K562 (cell line): ENCODE results near the gene PLEKHA8. TPM values are rescaled to one million over a fixed set of nuclear protein-coding genes. Genes with fewer than 3 reads are reported as not detected.

Source experiments
- ATF3 ChIP-seq, 2 experiments: fragments of 450-650 bp in 1 of 2; sonication (generic) in 1 of 2; formaldehyde crosslinking in 1 of 2; IDR thresholded peaks in 1 of 2; conservative IDR thresholded peaks in 1 of 2; 2 replicates each; pipeline versions ENCODE4 v1.6.1 to v1.8.1; 2016 to 2023; ENCODE audit warnings: mild to moderate bottlenecking in 2 of 2, moderate library complexity in 2 of 2, inconsistent platforms in 1 of 2, missing genetic modification reagents in 1 of 2
- CCAR2 ChIP-seq: fragments of 200-400 bp; formaldehyde crosslinking; IDR thresholded peaks from 2 replicates; pipeline ENCODE4 v1.6.1; 2017; ENCODE audit warnings: mild to moderate bottlenecking, low read depth, low read length
- E2F5 ChIP-seq: sonication (generic); formaldehyde crosslinking; IDR thresholded peaks from 2 replicates; pipeline ENCODE4 v1.8.0; 2022; ENCODE audit warnings: mild to moderate bottlenecking, missing genetic modification reagents
- EP400 ChIP-seq: fragments of 450-650 bp; IDR thresholded peaks from 2 replicates; pipeline ENCODE4 v1.6.1; 2017; ENCODE audit warnings: antibody characterized with exemption, mild to moderate bottlenecking, moderate library complexity
- FOXJ3 ChIP-seq: sonication (generic); formaldehyde crosslinking; IDR thresholded peaks from 2 replicates; pipeline ENCODE4 v1.4.0; 2020; ENCODE audit warnings: mild to moderate bottlenecking, missing genetic modification reagents
- FUS ChIP-seq: fragments of 200-400 bp; formaldehyde crosslinking; optimal IDR thresholded peaks from 2 replicates; pipeline ENCODE3; 2017; ENCODE audit warnings: low read depth, low read length
- KLF13 ChIP-seq: fragments of 450-650 bp; IDR thresholded peaks from 2 replicates; pipeline ENCODE4 v1.6.1; 2016; ENCODE audit warnings: missing genetic modification characterization, low read depth, mild to moderate bottlenecking, missing compliant biosample characterization, moderate library complexity, borderline replicate concordance
- NCOA1 ChIP-seq: fragments of 450-650 bp; IDR thresholded peaks from 2 replicates; pipeline ENCODE4 v1.6.1; 2016; ENCODE audit warnings: low read depth
- PTTG1 ChIP-seq: fragments of 450-650 bp; IDR thresholded peaks from 2 replicates; pipeline ENCODE4 v1.6.1; 2016; ENCODE audit warnings: low read depth, mild to moderate bottlenecking, missing genetic modification characterization, missing compliant biosample characterization
- SREBF1 ChIP-seq: fragments of 150-350 bp; IDR thresholded peaks from 2 replicates; pipeline ENCODE4 v1.6.1; 2014; ENCODE audit warnings: antibody characterized with exemption, low read depth, low read length, borderline replicate concordance
- STAG1 ChIP-seq: sonication (generic); formaldehyde crosslinking; IDR thresholded peaks from 2 replicates; pipeline ENCODE4 v1.5.0; 2020; ENCODE audit warnings: missing genetic modification reagents, borderline replicate concordance
- SUPT5H ChIP-seq: fragments of 450-650 bp; IDR thresholded peaks from 2 replicates; pipeline ENCODE4 v1.6.1; 2016
- USF2 ChIP-seq: sonication (generic); formaldehyde crosslinking; IDR thresholded peaks from 2 replicates; pipeline ENCODE4 v1.5.0; 2020; ENCODE audit warnings: missing genetic modification reagents
- ZBTB11 ChIP-seq, 3 experiments: fragments of 200-800 bp in 1 of 3; fragments of 250-450 bp in 1 of 3; fragments of 450-650 bp in 1 of 3; sonication (Bioruptor Pico) in 1 of 3; sonication (Bioruptor generic) in 1 of 3; formaldehyde crosslinking in 1 of 3; IDR thresholded peaks; 2 replicates each; pipeline versions ENCODE4 v1.6.1 to v1.8.0; 2016 to 2022; ENCODE audit warnings: mild to moderate bottlenecking in 2 of 3, missing genetic modification characterization in 2 of 3, missing compliant biosample characterization in 1 of 3, moderate library complexity in 1 of 3
- ZKSCAN3 ChIP-seq: fragments of 250-450 bp; sonication (Bioruptor Pico); IDR thresholded peaks from 2 replicates; pipeline ENCODE4 v1.4.0; 2020
- ZNF12 ChIP-seq: sonication (generic); formaldehyde crosslinking; IDR thresholded peaks from 2 replicates; pipeline ENCODE4 v1.4.0; 2020; ENCODE audit warnings: mild to moderate bottlenecking, missing genetic modification reagents
- ZNF165 ChIP-seq: fragments of 250-450 bp; sonication (Bioruptor Pico); IDR thresholded peaks from 2 replicates; pipeline ENCODE4 v1.4.0; 2020; ENCODE audit warnings: borderline replicate concordance
- ZNF217 ChIP-seq: sonication (generic); formaldehyde crosslinking; IDR thresholded peaks from 2 replicates; pipeline ENCODE4 v1.8.0; 2022; ENCODE audit warnings: mild to moderate bottlenecking, missing genetic modification reagents
- ZNF274 ChIP-seq: IDR thresholded peaks from 2 replicates; pipeline ENCODE4 v1.6.1; 2011; ENCODE audit warnings: low read depth, mild to moderate bottlenecking, low read length, moderate library complexity, borderline replicate concordance
- ZNF277 ChIP-seq: fragments of 250-450 bp; sonication (Bioruptor Pico); IDR thresholded peaks from 2 replicates; pipeline ENCODE4 v1.8.0; 2022; ENCODE audit warnings: inconsistent platforms, mild to moderate bottlenecking, moderate library complexity, borderline replicate concordance
- polyA plus RNA-seq, 8 experiments: library from polyadenylated mRNA; depleted of rRNA in 4 of 8; stranded (reverse) in 5 of 8; unstranded in 3 of 8; fragments of >200 nt; fragmentation: Nextera tagmentation in 2 of 8; fragmentation: Illumina TruSeq in 1 of 8; extraction: Ambion mirVana in 2 of 8; extraction: Trizol in 1 of 8; gene quantifications; 2 replicates each; pipeline versions ENCODE4 v1.2.1 to v1.2.3, GENCODE V29; 2011 to 2014; ENCODE audit warnings: inconsistent platforms in 1 of 8, missing spikeins in 1 of 8
- total RNA-seq, 7 experiments: library from RNA; depleted of rRNA in 6 of 7; stranded (reverse); fragments of >200 nt in 6 of 7; fragmentation: Illumina TruSeq in 2 of 7; extraction: Trizol in 2 of 7; gene quantifications; 2 replicates each; pipeline versions ENCODE4 v1.2.1 to v1.2.3, GENCODE V29; 2011 to 2021; ENCODE audit warnings: low replicate concordance in 1 of 7

Gene PLEKHA8
- total and polyA plus RNA-seq, 9 of the 15 experiments (the other 6 are each of a cell fraction or from before 2014, with no cell fraction given) = 3.2 to 16.3 (median 11.8) TPM

GRCh38 chr7:30133736-30134610, 105.8 kb downstream of the PLEKHA8 start (continued):
- TF ChIP-seq ZBTB11 (CRISPR knock-in tag; IDR thresholded peaks at IDR 0.05) (no peak; a peak in 1 of 6 replicates), NCOA1 (peak; percentile 74; the same call in 1 of the 2 replicates), FUS (no peak), ZNF12 (CRISPR knock-in tag) (no peak), ZNF274 (no peak), PTTG1 (no peak), FOXJ3 (CRISPR knock-in tag) (no peak), KLF13 (tag) (no peak), SUPT5H (no peak), USF2 (CRISPR knock-in tag) (no peak), ZNF277 (CRISPR knock-in tag) (no peak), E2F5 (no peak), EP400 (no peak), SREBF1 (no peak), CCAR2 (no peak), STAG1 (CRISPR knock-in tag) (no peak), ATF3 (IDR thresholded peaks at IDR 0.05) (no peak), ATF3 (CRISPR knock-in tag; conservative IDR thresholded peaks at IDR 0.05) (no peak), ZNF165 (CRISPR knock-in tag) (no peak), ZNF217 (CRISPR knock-in tag) (no peak), ZKSCAN3 (no peak)
